ENCODE results near the gene PHF5A. TPM values are rescaled to one million over a fixed set of nuclear protein-coding genes. Genes with fewer than 3 reads are reported as not detected.

The PHF5A gene
- total RNA-seq, 1 experiment from 2014 or later = 85.5 TPM

GRCh38 chr22:41425660-41426365 is 42.7 kb downstream of the PHF5A start:
- H3K4me3 ChIP-seq (ENCODE audit: low read depth, low read length, poor library complexity, severe bottlenecking) = no peak overlapping the region
- no TSS peak for BruUV-seq (replicated peaks)
- H3K27ac ChIP-seq (ENCODE audit: low read depth, low read length, poor library complexity, severe bottlenecking) = no peak overlapping the region
- POLR2A ChIA-PET (ENCODE audit: low non-redundant PET) = no interaction called here
- no peak for DNase-seq (ENCODE audit: low spot score)
- intact Hi-C loops (cut with micrococcal nuclease; ENCODE audit: unreplicated experiment) = no loop called here
- H3K9me3 ChIP-seq (ENCODE audit: low read depth, low read length, poor library complexity, severe bottlenecking) = no peaks in the 10 kb centered on the region
- CTCF ChIA-PET = no interaction called here
- H3K4me1 ChIP-seq (ENCODE audit: insufficient read depth, low read length, poor library complexity, severe bottlenecking) = no peaks in the 10 kb centered on the region
- TF ChIP-seq CTCF (conservative IDR thresholded peaks at IDR 0.05; ENCODE audit: low read depth, low read length) (no peak), EZH2 (IDR thresholded peaks at IDR 0.05; ENCODE audit: borderline replicate concordance, low read depth, low read length, poor library complexity, severe bottlenecking) (no peak)
- no peaks in the 10 kb centered on the region for H3K36me3 ChIP-seq (ENCODE audit: insufficient read depth, low read length, poor library complexity, severe bottlenecking)
- H3K27me3 ChIP-seq (replicated peaks; ENCODE audit: insufficient read depth, low read depth, low read length, poor library complexity) = no peaks in the 10 kb centered on the region

- no peaks in the 10 kb centered on the region for H3K27me3 ChIP-seq (replicated peaks; ENCODE audit: insufficient read depth, low read depth, low read length, poor library complexity)
- peaks cover 7% of the 10 kb centered on the region for H3K4me1 ChIP-seq (ENCODE audit: insufficient read depth, low read length, poor library complexity, severe bottlenecking)
- ChIA-PET POLR2A (ENCODE audit: low non-redundant PET) (no interaction called here), CTCF (no interaction called here)
- H3K36me3 ChIP-seq (ENCODE audit: insufficient read depth, low read length, poor library complexity, severe bottlenecking) = no peaks in the 10 kb centered on the region
- no peak overlapping the region for H3K27ac ChIP-seq (ENCODE audit: low read depth, low read length, poor library complexity, severe bottlenecking)
- no peaks in the 10 kb centered on the region for H3K9me3 ChIP-seq (ENCODE audit: low read depth, low read length, poor library complexity, severe bottlenecking)
- intact Hi-C loops (cut with micrococcal nuclease; ENCODE audit: unreplicated experiment) = no loop called here
- H3K4me3 ChIP-seq (ENCODE audit: low read depth, low read length, poor library complexity, severe bottlenecking) = no peak overlapping the region
- DNase-seq (ENCODE audit: low spot score) = no peak
- TF ChIP-seq EZH2 (IDR thresholded peaks at IDR 0.05; ENCODE audit: borderline replicate concordance, low read depth, low read length, poor library complexity, severe bottlenecking) = no peak
- no peak for TF ChIP-seq CTCF (conservative IDR thresholded peaks at IDR 0.05; ENCODE audit: low read depth, low read length)
- BruUV-seq (replicated peaks) = no TSS peak
These were observed 49.8 kb downstream of the PHF5A start for GRCh38 chr22:41418717-41419116.

- H3K36me3 ChIP-seq (ENCODE audit: insufficient read depth, low read length, poor library complexity, severe bottlenecking) = no peaks in the 10 kb centered on the region
- intact Hi-C loops (cut with micrococcal nuclease; ENCODE audit: unreplicated experiment) = no loop called here
- no TSS peak for BruUV-seq (replicated peaks)
- H3K9me3 ChIP-seq (ENCODE audit: low read depth, low read length, poor library complexity, severe bottlenecking) = no peaks in the 10 kb centered on the region
- TF ChIP-seq CTCF (conservative IDR thresholded peaks at IDR 0.05; ENCODE audit: low read depth, low read length) = no peak
- no peak for TF ChIP-seq EZH2 (IDR thresholded peaks at IDR 0.05; ENCODE audit: borderline replicate concordance, low read depth, low read length, poor library complexity, severe bottlenecking)
- POLR2A ChIA-PET (ENCODE audit: low non-redundant PET) = no interaction called here
- no peak overlapping the region for H3K4me3 ChIP-seq (ENCODE audit: low read depth, low read length, poor library complexity, severe bottlenecking)
- H3K4me1 ChIP-seq (ENCODE audit: insufficient read depth, low read length, poor library complexity, severe bottlenecking) = peaks cover 10% of the 10 kb centered on the region
- no peak overlapping the region for H3K27ac ChIP-seq (ENCODE audit: low read depth, low read length, poor library complexity, severe bottlenecking)
- no peaks in the 10 kb centered on the region for H3K27me3 ChIP-seq (replicated peaks; ENCODE audit: insufficient read depth, low read depth, low read length, poor library complexity)
- DNase-seq (ENCODE audit: low spot score) = no peak
- CTCF ChIA-PET = no interaction called here
These were observed 50.7 kb downstream of the PHF5A start for GRCh38 chr22:41417622-41418390.

All from A673 (cell line).